DOHH2 (cell line): ENCODE results near the gene SARS1.

Experiments used
- CTCF ChIP-seq: fragments of 200-600 bp; sonication (generic); IDR thresholded peaks from one replicate; pipeline ENCODE4 v1.5.1; 2014; ENCODE audit warnings: antibody characterized with exemption, mild to moderate bottlenecking, low read depth, low read length; ENCODE audit not compliant: poor library complexity, severe bottlenecking
- EZH2phosphoT487 ChIP-seq: fragments of 200-600 bp; sonication (generic); IDR thresholded peaks from 2 replicates; pipeline ENCODE4 v1.6.1; 2017; ENCODE audit warnings: borderline replicate concordance, mild to moderate bottlenecking, antibody characterized with exemption, low read length, moderate library complexity, mixed read lengths

GRCh38 chr1:109246141-109246551 is 32.4 kb downstream of the SARS1 start:
- TF ChIP-seq CTCF (no peak), EZH2phosphoT487 (no peak)
